ENCODE measurements around the gene NQO1.
"Not testable (repeated sequence)": the region's sequence is repeated elsewhere in the genome, so short reads cannot be mapped to it uniquely, and the experiment has no call there.

Gene NQO1

GRCh38 chr16:69726313-69727060 is at the start of gene NQO1:
TSS of gene NQO1 (minus strand) at chr16:69726560. CDS start at chr16:69726439, 121 bp downstream.
- Mint-ChIP-seq H3K9me3 (no peaks in the 10 kb centered on the region), H3K27me3 (no peaks in the 10 kb centered on the region), H3K4me3 (peak within 1 kb of the TSS; percentile 93), H3K4me1 (ENCODE audit: low read depth) (peaks cover 22% of the 10 kb centered on the region), H3K36me3 (ENCODE audit: low read depth) (no peaks in the 10 kb centered on the region), H3K27ac (peak within 1 kb of the TSS; percentile 89)

GRCh38 chr16:69775563-69775962 is 49.2 kb upstream of the NQO1 start:
- peaks cover 36% of the 10 kb centered on the region for H3K4me1 Mint-ChIP-seq (ENCODE audit: low read depth)
- H3K9me3 Mint-ChIP-seq = peaks cover 9% of the 10 kb centered on the region
- H3K27me3 Mint-ChIP-seq = no peaks in the 10 kb centered on the region
- H3K36me3 Mint-ChIP-seq (ENCODE audit: low read depth) = peaks cover 19% of the 10 kb centered on the region
- H3K27ac Mint-ChIP-seq = no peak overlapping the region
- H3K4me3 Mint-ChIP-seq = no peak overlapping the region

- H3K27me3 Mint-ChIP-seq = no peaks in the 10 kb centered on the region
- peak overlapping the region; percentile 1 for H3K4me3 Mint-ChIP-seq
Measured at GRCh38 chr16:69773260-69773947, 47.0 kb upstream of the NQO1 start.

GRCh38 chr16:69771651-69771967 is 45.2 kb upstream of the NQO1 start:
- Mint-ChIP-seq H3K9me3 (peaks cover 9% of the 10 kb centered on the region), H3K4me1 (ENCODE audit: low read depth) (peaks cover 63% of the 10 kb centered on the region), H3K27me3 (no peaks in the 10 kb centered on the region), H3K4me3 (no peak overlapping the region), H3K36me3 (ENCODE audit: low read depth) (peaks cover 19% of the 10 kb centered on the region), H3K27ac (peak overlapping the region; percentile 69)

More at GRCh38 chr16:69773260-69773947, 47.0 kb upstream of the NQO1 start:
- Mint-ChIP-seq H3K27ac (peak overlapping the region; percentile 64), H3K36me3 (ENCODE audit: low read depth) (peaks cover 19% of the 10 kb centered on the region), H3K4me1 (ENCODE audit: low read depth) (peaks cover 48% of the 10 kb centered on the region), H3K9me3 (peaks cover 9% of the 10 kb centered on the region)

GRCh38 chr16:69769404-69769803 is 43.0 kb upstream of the NQO1 start:
- Mint-ChIP-seq H3K36me3 (ENCODE audit: low read depth) (peaks cover 8% of the 10 kb centered on the region), H3K9me3 (no peaks in the 10 kb centered on the region), H3K4me1 (ENCODE audit: low read depth) (peaks cover 72% of the 10 kb centered on the region), H3K27ac (no peak overlapping the region), H3K27me3 (no peaks in the 10 kb centered on the region), H3K4me3 (no peak overlapping the region)

- no peaks in the 10 kb centered on the region for H3K27me3 Mint-ChIP-seq
- H3K27ac Mint-ChIP-seq = no peak overlapping the region
- peaks cover 8% of the 10 kb centered on the region for H3K36me3 Mint-ChIP-seq (ENCODE audit: low read depth)
- no peaks in the 10 kb centered on the region for H3K9me3 Mint-ChIP-seq
- H3K4me3 Mint-ChIP-seq = no peak overlapping the region
- peaks cover 70% of the 10 kb centered on the region for H3K4me1 Mint-ChIP-seq (ENCODE audit: low read depth)
Measured at GRCh38 chr16:69768666-69769065, 42.3 kb upstream of the NQO1 start.

- Mint-ChIP-seq H3K9me3 (no peaks in the 10 kb centered on the region), H3K36me3 (ENCODE audit: low read depth) (peaks cover 8% of the 10 kb centered on the region), H3K4me3 (peak overlapping the region; percentile 33), H3K27ac (peak overlapping the region; percentile 36), H3K27me3 (no peaks in the 10 kb centered on the region), H3K4me1 (ENCODE audit: low read depth) (peaks cover 68% of the 10 kb centered on the region)
Measured at GRCh38 chr16:69767459-69768229, 41.3 kb upstream of the NQO1 start.

- Mint-ChIP-seq H3K4me1 (ENCODE audit: low read depth) (peaks cover 46% of the 10 kb centered on the region), H3K9me3 (no peaks in the 10 kb centered on the region), H3K4me3 (peak overlapping the region; percentile 92), H3K36me3 (ENCODE audit: low read depth) (peaks cover 4% of the 10 kb centered on the region), H3K27ac (peak overlapping the region; percentile 8), H3K27me3 (no peaks in the 10 kb centered on the region)
Measured at GRCh38 chr16:69763599-69763942, 37.2 kb upstream of the NQO1 start.

- H3K4me3 Mint-ChIP-seq = peak overlapping the region; percentile 92
- H3K9me3 Mint-ChIP-seq = no peaks in the 10 kb centered on the region
- no peaks in the 10 kb centered on the region for H3K27me3 Mint-ChIP-seq
- peaks cover 44% of the 10 kb centered on the region for H3K4me1 Mint-ChIP-seq (ENCODE audit: low read depth)
- peaks cover 4% of the 10 kb centered on the region for H3K36me3 Mint-ChIP-seq (ENCODE audit: low read depth)
- H3K27ac Mint-ChIP-seq = peak overlapping the region; percentile 91
Measured at GRCh38 chr16:69762814-69763598, 36.6 kb upstream of the NQO1 start.

GRCh38 chr16:69761983-69762813 is 35.8 kb upstream of the NQO1 start, which contains the start of gene WWP2:
TSS of gene WWP2 (plus strand) at chr16:69762332. CDS start at chr16:69787011, 24,679 bp downstream.
- peak within 1 kb of the TSS; percentile 93 for H3K27ac Mint-ChIP-seq
- peaks cover 36% of the 10 kb centered on the region for H3K4me1 Mint-ChIP-seq (ENCODE audit: low read depth)
- H3K4me3 Mint-ChIP-seq = peak within 1 kb of the TSS; percentile 92
- peaks cover 4% of the 10 kb centered on the region for H3K36me3 Mint-ChIP-seq (ENCODE audit: low read depth)
- no peaks in the 10 kb centered on the region for H3K9me3 Mint-ChIP-seq
- H3K27me3 Mint-ChIP-seq = no peaks in the 10 kb centered on the region

GRCh38 chr16:69757375-69757774 is 31.0 kb upstream of the NQO1 start:
- not testable (repeated sequence) for H3K27ac Mint-ChIP-seq, H3K4me3 Mint-ChIP-seq, H3K27me3 Mint-ChIP-seq, H3K9me3 Mint-ChIP-seq
- Mint-ChIP-seq H3K4me1 (ENCODE audit: low read depth) (peaks cover 28% of the 10 kb centered on the region), H3K36me3 (ENCODE audit: low read depth) (peaks cover 14% of the 10 kb centered on the region)

- no peak overlapping the region for H3K4me3 Mint-ChIP-seq
- peaks cover 29% of the 10 kb centered on the region for H3K4me1 Mint-ChIP-seq (ENCODE audit: low read depth)
- H3K36me3 Mint-ChIP-seq (ENCODE audit: low read depth) = peaks cover 21% of the 10 kb centered on the region
- no peaks in the 10 kb centered on the region for H3K9me3 Mint-ChIP-seq
- H3K27me3 Mint-ChIP-seq = no peaks in the 10 kb centered on the region
- H3K27ac Mint-ChIP-seq = no peak overlapping the region
Measured at GRCh38 chr16:69756705-69757104, 30.3 kb upstream of the NQO1 start.

- Mint-ChIP-seq H3K27ac (peak within 1 kb of the TSS; percentile 100), H3K4me3 (peak within 1 kb of the TSS; percentile 100), H3K4me1 (ENCODE audit: low read depth) (peaks cover 23% of the 10 kb centered on the region), H3K36me3 (ENCODE audit: low read depth) (peaks cover 33% of the 10 kb centered on the region), H3K9me3 (no peaks in the 10 kb centered on the region), H3K27me3 (no peaks in the 10 kb centered on the region)
Measured at GRCh38 chr16:69754469-69755310, 28.3 kb upstream of the NQO1 start, which contains the start of gene NOB1. TSS of gene NOB1 (minus strand) at chr16:69754926. CDS start at chr16:69754910, 16 bp downstream.

Data from stimulated activated naive CD8-positive, alpha-beta T cell treated with anti-CD3 and anti-CD28 coated beads, Interleukin-15, Interleukin-2, amounts not matched to agents 100 ng/mL and 50 ng/mL, for 24 hours (primary cell).